ENCODE data around the gene XXYLT1.

- TF ChIP-seq POLR2A (IDR thresholded peaks at IDR 0.05) (no peak), POLR2AphosphoS5 (IDR thresholded peaks at IDR 0.05) (no peak), CTCF (IDR thresholded peaks at IDR 0.05) (no peak)
Measured at GRCh38 chr3:195156286-195156890, 114.6 kb downstream of the XXYLT1 start.
